ENCODE measurements around the gene SINHCAF. TPM values are rescaled to one million over a fixed set of nuclear protein-coding genes. Genes with fewer than 3 reads are reported as not detected.

The SINHCAF gene
- total RNA-seq, 3 donors from 2014 or later = 11.8 to 76.5 (median 54.7) TPM

GRCh38 chr12:31362759-31363415 is 36.9 kb upstream of the SINHCAF start:
- H3K9me3 ChIP-seq = no peaks in the 10 kb centered on the region
- TF ChIP-seq CTCF (IDR thresholded peaks at IDR 0.05) (no peak), POLR2A (IDR thresholded peaks at IDR 0.05) (no peak), POLR2AphosphoS5 (IDR thresholded peaks at IDR 0.05) (no peak)
- no peaks in the 10 kb centered on the region for H3K27me3 ChIP-seq
- H3K4me3 ChIP-seq = peak overlapping the region in 2 of 3 donors; percentile 24 to 46
- no peaks in the 10 kb centered on the region for H3K36me3 ChIP-seq
- intact Hi-C loops (cut with DNase I; ENCODE audit: low total_unique reads) = no loop called here
- H3K4me1 ChIP-seq = no peaks in the 10 kb centered on the region
- H3K27ac ChIP-seq = peak overlapping the region; percentile 59 to 61
- DNase-seq (ENCODE audit: low spot score in 2 of 2) = no peak

GRCh38 chr12:31362115-31362758 is 36.3 kb upstream of the SINHCAF start:
- Histone ChIP-seq H3K9me3 (no peaks in the 10 kb centered on the region), H3K4me3 (peak overlapping the region in 2 of 3 donors; percentile 24 to 46), H3K27ac (peak overlapping the region; percentile 59 to 61), H3K36me3 (no peaks in the 10 kb centered on the region), H3K4me1 (no peaks in the 10 kb centered on the region), H3K27me3 (no peaks in the 10 kb centered on the region)
- TF ChIP-seq POLR2AphosphoS5 (IDR thresholded peaks at IDR 0.05) = no peak
- TF ChIP-seq POLR2A (IDR thresholded peaks at IDR 0.05) = no peak
- no peak for TF ChIP-seq CTCF (IDR thresholded peaks at IDR 0.05)
- intact Hi-C loops (cut with DNase I; ENCODE audit: low total_unique reads) = no loop called here
- DNase-seq (ENCODE audit: low spot score in 2 of 2) = no peak

GRCh38 chr12:31361730-31362114 is 35.8 kb upstream of the SINHCAF start:
- TF ChIP-seq POLR2AphosphoS5 (IDR thresholded peaks at IDR 0.05) (no peak), CTCF (IDR thresholded peaks at IDR 0.05) (no peak), POLR2A (IDR thresholded peaks at IDR 0.05) (no peak)
- H3K4me3 ChIP-seq = no peak overlapping the region
- H3K36me3 ChIP-seq = no peaks in the 10 kb centered on the region
- H3K4me1 ChIP-seq = no peaks in the 10 kb centered on the region
- no peaks in the 10 kb centered on the region for H3K9me3 ChIP-seq
- H3K27me3 ChIP-seq = no peaks in the 10 kb centered on the region
- no peak for DNase-seq (ENCODE audit: low spot score in 2 of 2)
- H3K27ac ChIP-seq = peak overlapping the region in 1 of 2 donors; percentile 59
- intact Hi-C loops (cut with DNase I; ENCODE audit: low total_unique reads) = no loop called here

GRCh38 chr12:31355747-31356107 is 29.8 kb upstream of the SINHCAF start:
- Histone ChIP-seq H3K27me3 (no peaks in the 10 kb centered on the region), H3K36me3 (no peaks in the 10 kb centered on the region), H3K27ac (no peak overlapping the region), H3K9me3 (no peaks in the 10 kb centered on the region), H3K4me3 (no peak overlapping the region), H3K4me1 (no peaks in the 10 kb centered on the region)
- no peak for DNase-seq (ENCODE audit: low spot score in 2 of 2)
- no peak for TF ChIP-seq POLR2A (IDR thresholded peaks at IDR 0.05)
- no peak for TF ChIP-seq POLR2AphosphoS5 (IDR thresholded peaks at IDR 0.05)
- TF ChIP-seq CTCF (IDR thresholded peaks at IDR 0.05) = no peak
- intact Hi-C loops (cut with DNase I; ENCODE audit: low total_unique reads) = no loop called here

Measured in breast epithelium (tissue), 4 donors.